Measurements from ENCODE around the gene TACC3. TPM values are rescaled to one million over a fixed set of nuclear protein-coding genes. Genes with fewer than 3 reads are reported as not detected.

Gene TACC3
- total RNA-seq, 1 experiment from 2014 or later: 32.0 TPM

DNA sequence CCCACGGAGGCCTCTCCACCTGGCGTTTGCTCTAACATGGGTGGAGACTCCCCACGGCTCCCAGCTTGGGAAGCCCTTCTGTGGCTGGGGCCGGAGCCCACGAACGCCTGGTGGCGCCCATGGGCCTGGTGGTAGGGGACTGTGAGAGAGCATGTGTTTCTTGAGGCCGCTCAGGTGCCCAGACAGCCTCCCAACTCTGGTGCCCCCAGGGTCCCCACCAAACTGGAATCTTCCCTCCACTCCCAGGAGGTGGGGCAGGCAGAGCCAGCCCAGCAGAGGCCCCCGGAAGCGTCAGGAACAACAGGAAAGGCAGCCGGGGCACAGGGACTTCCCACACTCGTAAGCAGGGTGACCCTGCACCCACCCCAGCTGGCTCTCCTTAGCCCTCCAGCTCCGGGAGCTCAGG, 38.5 kb downstream of the TACC3 start:
- no peaks in the 10 kb centered on the region for H3K27me3 ChIP-seq (ENCODE audit: low read length)
- H3K27ac ChIP-seq (ENCODE audit: low read length): no peak overlapping the region
- no peaks in the 10 kb centered on the region for H3K4me1 ChIP-seq (ENCODE audit: insufficient read depth, low read length)
- H3F3A ChIP-seq (ENCODE audit: low read length, unreplicated experiment): no peaks in the 10 kb centered on the region
- no TSS peak for BruUV-seq (replicated peaks)
- intact Hi-C loops (cut with micrococcal nuclease): no loop called here
- no peak for TF ChIP-seq EZH2phosphoT487 (IDR thresholded peaks at IDR 0.05; ENCODE audit: borderline replicate concordance, low read length)
- TF ChIP-seq EZH2 (IDR thresholded peaks at IDR 0.05; ENCODE audit: low read length, unreplicated experiment): no peak
- TF ChIP-seq, protein P1, sequence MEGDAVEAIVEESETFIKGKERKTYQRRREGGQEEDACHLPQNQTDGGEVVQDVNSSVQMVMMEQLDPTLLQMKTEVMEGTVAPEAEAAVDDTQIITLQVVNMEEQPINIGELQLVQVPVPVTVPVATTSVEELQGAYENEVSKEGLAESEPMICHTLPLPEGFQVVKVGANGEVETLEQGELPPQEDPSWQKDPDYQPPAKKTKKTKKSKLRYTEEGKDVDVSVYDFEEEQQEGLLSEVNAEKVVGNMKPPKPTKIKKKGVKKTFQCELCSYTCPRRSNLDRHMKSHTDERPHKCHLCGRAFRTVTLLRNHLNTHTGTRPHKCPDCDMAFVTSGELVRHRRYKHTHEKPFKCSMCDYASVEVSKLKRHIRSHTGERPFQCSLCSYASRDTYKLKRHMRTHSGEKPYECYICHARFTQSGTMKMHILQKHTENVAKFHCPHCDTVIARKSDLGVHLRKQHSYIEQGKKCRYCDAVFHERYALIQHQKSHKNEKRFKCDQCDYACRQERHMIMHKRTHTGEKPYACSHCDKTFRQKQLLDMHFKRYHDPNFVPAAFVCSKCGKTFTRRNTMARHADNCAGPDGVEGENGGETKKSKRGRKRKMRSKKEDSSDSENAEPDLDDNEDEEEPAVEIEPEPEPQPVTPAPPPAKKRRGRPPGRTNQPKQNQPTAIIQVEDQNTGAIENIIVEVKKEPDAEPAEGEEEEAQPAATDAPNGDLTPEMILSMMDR (conservative IDR thresholded peaks at IDR 0.05; ENCODE audit: low read depth, low read length): no peak
- no peak overlapping the region for H3K9ac ChIP-seq (ENCODE audit: low read length)
- ChIA-PET POLR2A (ENCODE audit: unreplicated experiment) (no interaction called here), CTCF (no interaction called here)
- no peaks in the 10 kb centered on the region for H3K9me3 ChIP-seq (ENCODE audit: low read length)
- DNase-seq: no peak
- H3K36me3 ChIP-seq (ENCODE audit: low read depth, low read length): no peaks in the 10 kb centered on the region
- H2AFZ ChIP-seq (ENCODE audit: low read length): no peak overlapping the region
- H3K79me2 ChIP-seq (ENCODE audit: low read length): no peaks in the 10 kb centered on the region
- no peaks in the 10 kb centered on the region for H3K9me2 ChIP-seq (replicated peaks; ENCODE audit: low read length)
- H3K4me2 ChIP-seq (ENCODE audit: low read length): no peak overlapping the region
- ATAC-seq: no peak
- H4K20me1 ChIP-seq (ENCODE audit: low read length): no peaks in the 10 kb centered on the region
- no peak overlapping the region for H3K4me3 ChIP-seq (ENCODE audit: low read length)

DNA sequence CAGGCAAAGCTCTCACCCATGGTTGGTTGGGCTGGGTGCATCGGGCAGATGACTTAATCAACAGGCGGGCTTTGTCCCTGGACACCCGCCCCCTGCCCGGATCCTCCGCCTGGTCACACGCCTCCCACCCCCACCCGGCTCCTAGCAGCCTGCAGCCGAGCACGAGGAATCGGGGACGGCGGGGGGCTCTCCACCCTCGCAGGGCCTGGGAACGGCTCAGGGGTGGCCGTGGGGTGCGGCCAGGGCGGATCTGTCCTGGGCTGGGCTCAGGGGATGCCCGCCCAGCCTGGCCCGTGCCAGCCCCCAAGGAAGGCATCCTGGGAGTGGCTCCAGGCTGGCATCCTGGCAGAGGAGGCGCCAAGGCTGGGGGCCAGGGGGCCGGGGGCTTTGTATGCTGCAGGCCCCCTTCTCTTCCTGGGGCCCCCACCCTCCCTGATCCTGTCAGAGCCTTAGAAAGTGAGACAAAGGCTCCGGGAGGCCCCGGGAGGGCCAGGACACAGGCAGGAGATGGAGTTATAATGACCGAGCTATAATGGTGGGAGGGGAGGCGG, 39.3 kb downstream of the TACC3 start:
- no peaks in the 10 kb centered on the region for H3K36me3 ChIP-seq (ENCODE audit: low read depth, low read length)
- no peak overlapping the region for H2AFZ ChIP-seq (ENCODE audit: low read length)
- H3K9ac ChIP-seq (ENCODE audit: low read length): no peak overlapping the region
- no peaks in the 10 kb centered on the region for H3F3A ChIP-seq (ENCODE audit: low read length, unreplicated experiment)
- no TSS peak for BruUV-seq (replicated peaks)
- no peaks in the 10 kb centered on the region for H3K27me3 ChIP-seq (ENCODE audit: low read length)
- TF ChIP-seq, protein P1 (conservative IDR thresholded peaks at IDR 0.05; ENCODE audit: low read depth, low read length): no peak
- TF ChIP-seq EZH2 (IDR thresholded peaks at IDR 0.05; ENCODE audit: low read length, unreplicated experiment) (no peak), EZH2phosphoT487 (IDR thresholded peaks at IDR 0.05; ENCODE audit: borderline replicate concordance, low read length) (no peak)
- intact Hi-C loops (cut with micrococcal nuclease): no loop called here
- CTCF ChIA-PET: no interaction called here
- no peak overlapping the region for H3K4me2 ChIP-seq (ENCODE audit: low read length)
- H4K20me1 ChIP-seq (ENCODE audit: low read length): no peaks in the 10 kb centered on the region
- H3K79me2 ChIP-seq (ENCODE audit: low read length): no peaks in the 10 kb centered on the region
- H3K4me3 ChIP-seq (ENCODE audit: low read length): no peak overlapping the region
- no peak overlapping the region for H3K27ac ChIP-seq (ENCODE audit: low read length)
- no peaks in the 10 kb centered on the region for H3K4me1 ChIP-seq (ENCODE audit: insufficient read depth, low read length)
- no peak for DNase-seq
- H3K9me3 ChIP-seq (ENCODE audit: low read length): no peaks in the 10 kb centered on the region
- no peak for ATAC-seq
- H3K9me2 ChIP-seq (replicated peaks; ENCODE audit: low read length): no peaks in the 10 kb centered on the region
- POLR2A ChIA-PET (ENCODE audit: unreplicated experiment): no interaction called here

DNA sequence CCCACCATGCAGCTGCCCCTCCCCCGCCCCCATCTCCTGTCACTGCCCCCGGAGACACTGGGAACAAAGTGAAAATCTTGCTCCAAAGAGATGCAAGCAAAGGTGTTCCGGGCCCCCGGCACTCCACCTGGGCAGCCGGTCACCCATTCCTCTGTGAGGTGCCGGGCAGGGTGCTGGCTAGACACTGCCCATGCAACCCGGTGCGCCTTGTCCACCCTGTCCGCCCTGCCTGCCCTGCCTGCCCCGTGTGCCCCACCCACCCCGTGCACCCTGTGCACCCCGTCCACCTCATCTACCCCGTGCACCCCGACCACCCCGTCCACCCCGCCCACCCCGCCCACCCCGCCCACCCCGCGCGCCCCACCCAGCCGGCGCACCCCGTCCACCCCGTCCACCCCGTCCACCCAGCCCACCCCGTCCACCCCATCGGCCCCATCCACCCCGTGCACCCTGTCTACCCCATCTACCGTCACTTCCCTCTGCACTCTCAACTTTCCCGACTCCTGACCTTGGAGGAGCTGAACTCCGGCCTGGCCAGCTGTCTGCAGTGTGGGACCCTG, 39.9 kb downstream of the TACC3 start:
- DNase-seq: no peak
- no peak overlapping the region for H3K27ac ChIP-seq (ENCODE audit: low read length)
- no peaks in the 10 kb centered on the region for H3K9me3 ChIP-seq (ENCODE audit: low read length)
- H4K20me1 ChIP-seq (ENCODE audit: low read length): no peaks in the 10 kb centered on the region
- H3K36me3 ChIP-seq (ENCODE audit: low read depth, low read length): no peaks in the 10 kb centered on the region
- no peak overlapping the region for H3K9ac ChIP-seq (ENCODE audit: low read length)
- no TSS peak for BruUV-seq (replicated peaks)
- no peak overlapping the region for H2AFZ ChIP-seq (ENCODE audit: low read length)
- ATAC-seq: no peak
- TF ChIP-seq, protein P1 (conservative IDR thresholded peaks at IDR 0.05; ENCODE audit: low read depth, low read length): no peak
- TF ChIP-seq EZH2phosphoT487 (IDR thresholded peaks at IDR 0.05; ENCODE audit: borderline replicate concordance, low read length) (no peak), EZH2 (IDR thresholded peaks at IDR 0.05; ENCODE audit: low read length, unreplicated experiment) (no peak)
- no peaks in the 10 kb centered on the region for H3K79me2 ChIP-seq (ENCODE audit: low read length)
- H3K27me3 ChIP-seq (ENCODE audit: low read length): no peaks in the 10 kb centered on the region
- no peaks in the 10 kb centered on the region for H3K9me2 ChIP-seq (replicated peaks; ENCODE audit: low read length)
- no peak overlapping the region for H3K4me3 ChIP-seq (ENCODE audit: low read length)
- no peak overlapping the region for H3K4me2 ChIP-seq (ENCODE audit: low read length)
- ChIA-PET CTCF (no interaction called here), POLR2A (ENCODE audit: unreplicated experiment) (no interaction called here)
- H3K4me1 ChIP-seq (ENCODE audit: insufficient read depth, low read length): no peaks in the 10 kb centered on the region
- no peaks in the 10 kb centered on the region for H3F3A ChIP-seq (ENCODE audit: low read length, unreplicated experiment)
- intact Hi-C loops (cut with micrococcal nuclease): no loop called here

Measured in PC-3 (cell line).